ENCODE results near the gene HOPX. TPM values are rescaled to one million over a fixed set of nuclear protein-coding genes. Genes with fewer than 3 reads are reported as not detected.
"Not testable (repeated sequence)": the region's sequence is repeated elsewhere in the genome, so short reads cannot be mapped to it uniquely, and the experiment has no call there.

The HOPX gene
- total and polyA plus RNA-seq, 4 donors: 137 to 353 (median 325) TPM

DNA sequence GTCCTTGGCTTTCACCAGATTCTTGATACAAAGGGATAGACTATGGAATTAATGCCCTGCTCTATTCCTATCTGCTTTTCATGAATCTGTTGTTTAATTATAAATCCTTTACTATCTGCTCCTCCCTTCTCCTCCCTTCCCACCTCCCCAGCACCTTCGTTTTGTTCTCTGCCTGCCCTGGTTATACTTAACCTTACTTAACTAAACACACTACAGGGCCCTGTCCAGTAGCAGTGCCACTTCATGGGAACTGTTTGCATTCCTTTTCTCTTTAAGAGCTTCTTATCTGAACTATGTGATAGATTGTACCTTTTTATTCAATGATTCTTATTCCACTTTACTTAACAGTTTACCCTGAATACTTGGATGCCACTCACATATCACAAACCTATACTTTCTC, 830 bp downstream of the HOPX start:
- H3K36me3 ChIP-seq (ENCODE audit: control insufficient read depth, insufficient read depth, low read length): no peaks in the 10 kb centered on the region
- WGBS (ENCODE audit: insufficient coverage): 80% methylated on average over 1 of the region's 1 CpG

DNA sequence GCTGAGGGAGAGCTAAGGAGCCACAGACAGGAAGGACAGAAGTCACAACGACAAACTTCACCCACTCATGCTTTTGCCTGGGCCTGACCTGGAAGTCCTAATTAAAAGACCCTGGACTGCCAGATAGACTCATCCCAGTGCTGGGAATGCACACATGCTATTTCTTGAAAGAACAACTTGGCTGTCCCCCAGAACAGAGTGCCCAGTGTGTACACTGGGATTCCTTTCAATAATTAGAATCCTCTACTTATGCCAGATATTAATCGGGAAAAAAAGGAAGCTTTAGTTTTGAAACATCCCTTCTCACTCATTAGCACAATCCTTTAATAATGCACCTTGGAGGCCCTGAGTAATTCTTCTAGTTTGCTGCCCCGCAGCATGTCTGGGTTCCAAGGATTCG, 3.4 kb downstream of the HOPX start:
- peak overlapping the region; percentile 12 for H3K27ac ChIP-seq (ENCODE audit: low read depth, low read length)
- peak overlapping the region; percentile 0 for H3K4me3 ChIP-seq (ENCODE audit: low read depth, low read length)
- H3K36me3 ChIP-seq (ENCODE audit: control insufficient read depth, insufficient read depth, low read length): no peaks in the 10 kb centered on the region
- no peaks in the 10 kb centered on the region for H3K27me3 ChIP-seq (ENCODE audit: control insufficient read depth, insufficient read depth, low read length)
- peaks cover 13% of the 10 kb centered on the region for H3K4me1 ChIP-seq (ENCODE audit: control insufficient read depth, insufficient read depth, low read length)
- peak in 2 of 6 donors; percentile 61 to 63 for DNase-seq (ENCODE audit: low read depth in 4 of 6, low spot score in 6 of 6)
- 48% methylated on average over 3 of the region's 4 CpGs for WGBS (ENCODE audit: insufficient coverage)
- no peaks in the 10 kb centered on the region for H3K9me3 ChIP-seq (ENCODE audit: control insufficient read depth, insufficient read depth, low read length)

More for the DNA sequence above, 830 bp downstream of the HOPX start:
- DNase-seq (ENCODE audit: low read depth in 4 of 6, low spot score in 6 of 6): no peak
- Histone ChIP-seq H3K4me1 (ENCODE audit: control insufficient read depth, insufficient read depth, low read length) (peaks cover 12% of the 10 kb centered on the region), H3K27ac (ENCODE audit: low read depth, low read length) (peak overlapping the region; percentile 80), H3K27me3 (ENCODE audit: control insufficient read depth, insufficient read depth, low read length) (no peaks in the 10 kb centered on the region), H3K4me3 (ENCODE audit: low read depth, low read length) (peak overlapping the region; percentile 43), H3K9me3 (ENCODE audit: control insufficient read depth, insufficient read depth, low read length) (no peaks in the 10 kb centered on the region)

DNA sequence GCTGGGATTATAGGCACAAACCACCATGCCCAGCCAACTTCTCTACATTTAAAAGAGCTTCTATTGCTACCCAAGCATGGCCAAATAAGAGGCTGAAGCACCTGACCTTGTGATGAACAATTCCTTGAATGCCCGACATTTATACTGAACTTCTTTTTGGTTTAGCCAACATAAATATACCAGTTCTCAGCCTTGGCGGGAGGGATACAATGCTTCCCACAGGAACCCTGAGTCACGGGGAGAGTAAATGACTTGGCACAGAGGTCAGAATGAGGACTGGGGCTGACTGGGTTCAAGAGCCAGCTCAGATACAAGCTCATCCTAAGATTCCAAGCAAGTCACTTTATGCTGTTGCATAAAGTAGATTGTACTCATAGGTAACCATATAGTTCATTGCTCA, 6.1 kb downstream of the HOPX start:
- Histone ChIP-seq H3K36me3 (ENCODE audit: control insufficient read depth, insufficient read depth, low read length) (no peaks in the 10 kb centered on the region), H3K4me3 (ENCODE audit: low read depth, low read length) (no peak overlapping the region), H3K9me3 (ENCODE audit: control insufficient read depth, insufficient read depth, low read length) (no peaks in the 10 kb centered on the region), H3K27me3 (ENCODE audit: control insufficient read depth, insufficient read depth, low read length) (no peaks in the 10 kb centered on the region), H3K4me1 (ENCODE audit: control insufficient read depth, insufficient read depth, low read length) (peaks cover 12% of the 10 kb centered on the region), H3K27ac (ENCODE audit: low read depth, low read length) (peak overlapping the region; percentile 35)
- WGBS (ENCODE audit: insufficient coverage): 33% methylated on average over 1 of the region's 3 CpGs
- peak in 1 of 6 donors; percentile 26 for DNase-seq (ENCODE audit: low read depth in 4 of 6, low spot score in 6 of 6)

DNA sequence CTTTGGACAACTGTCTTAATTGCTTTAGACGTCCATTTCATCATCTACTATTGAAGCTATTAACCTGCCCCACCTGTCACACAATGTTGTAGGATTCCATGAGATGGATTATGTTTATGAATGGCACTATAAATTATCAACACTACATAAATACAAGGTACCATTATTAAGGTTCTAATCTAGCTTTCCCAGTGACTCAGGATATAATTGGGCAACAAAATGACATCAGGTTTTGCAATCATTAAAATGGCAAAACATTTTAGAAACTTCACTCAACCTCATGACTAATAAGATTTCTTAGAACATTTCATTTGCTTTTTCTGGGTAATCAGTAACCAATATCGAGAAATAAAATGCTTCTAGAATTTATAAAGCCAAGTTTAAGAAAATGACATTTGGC, 9.2 kb downstream of the HOPX start:
- peaks cover 8% of the 10 kb centered on the region for H3K4me1 ChIP-seq (ENCODE audit: control insufficient read depth, insufficient read depth, low read length)
- no peak overlapping the region for H3K27ac ChIP-seq (ENCODE audit: low read depth, low read length)
- H3K27me3 ChIP-seq (ENCODE audit: control insufficient read depth, insufficient read depth, low read length): no peaks in the 10 kb centered on the region
- H3K4me3 ChIP-seq (ENCODE audit: low read depth, low read length): no peak overlapping the region
- H3K9me3 ChIP-seq (ENCODE audit: control insufficient read depth, insufficient read depth, low read length): no peaks in the 10 kb centered on the region
- no CpG with 5 or more reads among the region's 2 CpGs for WGBS (ENCODE audit: insufficient coverage)
- no peak for DNase-seq (ENCODE audit: low read depth in 4 of 6, low spot score in 6 of 6)
- no peaks in the 10 kb centered on the region for H3K36me3 ChIP-seq (ENCODE audit: control insufficient read depth, insufficient read depth, low read length)

DNA sequence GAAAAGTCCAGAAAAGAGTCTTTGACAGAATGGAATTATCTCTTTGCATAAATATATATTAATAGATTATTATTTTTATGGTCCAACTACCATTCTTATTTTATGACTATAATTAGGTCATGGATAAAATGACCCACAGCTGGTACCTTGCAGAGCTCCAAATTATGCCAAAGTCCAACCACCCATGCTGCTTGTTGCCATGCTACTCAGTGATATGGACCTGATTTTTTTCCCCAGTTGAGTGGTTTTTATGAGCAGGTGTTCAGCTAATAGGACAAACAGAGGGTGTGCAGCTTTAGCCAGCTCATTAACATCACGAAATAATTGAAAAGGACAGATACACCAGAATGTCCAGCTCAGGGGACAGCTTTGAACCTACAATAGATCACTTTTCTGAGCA, 9.7 kb downstream of the HOPX start:
- DNase-seq (ENCODE audit: low read depth in 4 of 6, low spot score in 6 of 6): no peak
- Histone ChIP-seq H3K4me3 (ENCODE audit: low read depth, low read length) (no peak overlapping the region), H3K9me3 (ENCODE audit: control insufficient read depth, insufficient read depth, low read length) (no peaks in the 10 kb centered on the region), H3K27me3 (ENCODE audit: control insufficient read depth, insufficient read depth, low read length) (no peaks in the 10 kb centered on the region), H3K27ac (ENCODE audit: low read depth, low read length) (no peak overlapping the region), H3K36me3 (ENCODE audit: control insufficient read depth, insufficient read depth, low read length) (no peaks in the 10 kb centered on the region), H3K4me1 (ENCODE audit: control insufficient read depth, insufficient read depth, low read length) (peaks cover 4% of the 10 kb centered on the region)
- WGBS (ENCODE audit: insufficient coverage): 75% methylated on average over 1 of the region's 1 CpG

GRCh38 chr4:56668267-56668666, 12.8 kb downstream of the HOPX start:
- Histone ChIP-seq H3K27me3 (ENCODE audit: control insufficient read depth, insufficient read depth, low read length) (no peaks in the 10 kb centered on the region), H3K36me3 (ENCODE audit: control insufficient read depth, insufficient read depth, low read length) (peaks cover 5% of the 10 kb centered on the region), H3K27ac (ENCODE audit: low read depth, low read length) (no peak overlapping the region), H3K9me3 (ENCODE audit: control insufficient read depth, insufficient read depth, low read length) (no peaks in the 10 kb centered on the region), H3K4me1 (ENCODE audit: control insufficient read depth, insufficient read depth, low read length) (peaks cover 8% of the 10 kb centered on the region), H3K4me3 (ENCODE audit: low read depth, low read length) (no peak overlapping the region)
- 78% methylated on average over 2 of the region's 4 CpGs for WGBS (ENCODE audit: insufficient coverage)
- DNase-seq (ENCODE audit: low read depth in 4 of 6, low spot score in 6 of 6): peak in 1 of 6 donors; percentile 20

- H3K9me3 ChIP-seq (ENCODE audit: control insufficient read depth, insufficient read depth, low read length); DNase-seq (ENCODE audit: low read depth in 4 of 6, low spot score in 6 of 6); H3K27ac ChIP-seq (ENCODE audit: low read depth, low read length); H3K36me3 ChIP-seq (ENCODE audit: control insufficient read depth, insufficient read depth, low read length); H3K27me3 ChIP-seq (ENCODE audit: control insufficient read depth, insufficient read depth, low read length); H3K4me1 ChIP-seq (ENCODE audit: control insufficient read depth, insufficient read depth, low read length); H3K4me3 ChIP-seq (ENCODE audit: low read depth, low read length): not testable (repeated sequence)
- WGBS (ENCODE audit: insufficient coverage): no CpG with 5 or more reads among the region's 1 CpG
Observed at GRCh38 chr4:56667396-56667795, 13.7 kb downstream of the HOPX start.

GRCh38 chr4:56666279-56666678, 14.8 kb downstream of the HOPX start:
- WGBS (ENCODE audit: insufficient coverage): no CpG with 5 or more reads among the region's 2 CpGs
- Histone ChIP-seq H3K36me3 (ENCODE audit: control insufficient read depth, insufficient read depth, low read length) (peaks cover 5% of the 10 kb centered on the region), H3K4me1 (ENCODE audit: control insufficient read depth, insufficient read depth, low read length) (peaks cover 8% of the 10 kb centered on the region), H3K27me3 (ENCODE audit: control insufficient read depth, insufficient read depth, low read length) (no peaks in the 10 kb centered on the region), H3K4me3 (ENCODE audit: low read depth, low read length) (no peak overlapping the region), H3K9me3 (ENCODE audit: control insufficient read depth, insufficient read depth, low read length) (no peaks in the 10 kb centered on the region), H3K27ac (ENCODE audit: low read depth, low read length) (no peak overlapping the region)
- DNase-seq (ENCODE audit: low read depth in 4 of 6, low spot score in 6 of 6): no peak

- Histone ChIP-seq H3K4me1 (ENCODE audit: control insufficient read depth, insufficient read depth, low read length) (peaks cover 8% of the 10 kb centered on the region), H3K27me3 (ENCODE audit: control insufficient read depth, insufficient read depth, low read length) (no peaks in the 10 kb centered on the region), H3K9me3 (ENCODE audit: control insufficient read depth, insufficient read depth, low read length) (no peaks in the 10 kb centered on the region), H3K27ac (ENCODE audit: low read depth, low read length) (no peak overlapping the region), H3K4me3 (ENCODE audit: low read depth, low read length) (no peak overlapping the region), H3K36me3 (ENCODE audit: control insufficient read depth, insufficient read depth, low read length) (peaks cover 5% of the 10 kb centered on the region)
- no peak for DNase-seq (ENCODE audit: low read depth in 4 of 6, low spot score in 6 of 6)
- WGBS (ENCODE audit: insufficient coverage): 78% methylated on average over 3 of the region's 5 CpGs
Observed at GRCh38 chr4:56665781-56666180, 15.3 kb downstream of the HOPX start.

DNA sequence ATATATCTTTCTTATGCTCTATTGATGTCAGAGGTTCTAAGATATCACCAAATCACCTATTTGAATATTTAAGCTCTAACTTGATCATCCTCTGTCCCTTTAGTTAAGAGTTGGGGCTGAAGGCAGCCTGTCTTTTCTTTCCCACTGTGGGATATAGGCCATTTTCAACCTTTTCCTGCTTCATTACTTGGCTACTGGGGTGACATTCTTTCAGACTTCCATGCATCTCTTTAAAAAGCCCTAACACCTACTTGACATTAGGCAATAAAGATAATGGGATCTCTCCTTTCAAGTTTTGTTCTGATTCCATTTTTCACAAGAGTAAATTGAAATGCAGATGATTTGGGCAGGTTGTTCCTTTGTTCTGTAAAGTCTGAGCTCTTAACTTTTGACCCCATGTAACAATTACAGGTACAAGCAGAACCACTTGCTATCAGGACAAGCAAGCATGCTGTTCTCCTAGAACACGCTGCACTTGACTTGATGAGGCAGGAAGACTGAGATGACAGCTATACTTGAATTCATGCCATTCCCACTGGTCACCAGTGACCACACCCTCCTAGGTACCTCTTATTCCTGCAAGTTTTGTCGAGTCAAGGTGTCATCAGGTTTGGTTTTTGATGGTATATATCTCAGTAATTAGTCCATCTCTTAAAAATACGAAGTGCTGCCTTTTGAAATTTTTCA, 18.2 kb downstream of the HOPX start:
- Histone ChIP-seq H3K27ac (ENCODE audit: low read depth, low read length) (no peak overlapping the region), H3K4me1 (ENCODE audit: control insufficient read depth, insufficient read depth, low read length) (peaks cover 11% of the 10 kb centered on the region), H3K4me3 (ENCODE audit: low read depth, low read length) (no peak overlapping the region), H3K27me3 (ENCODE audit: control insufficient read depth, insufficient read depth, low read length) (no peaks in the 10 kb centered on the region), H3K9me3 (ENCODE audit: control insufficient read depth, insufficient read depth, low read length) (no peaks in the 10 kb centered on the region), H3K36me3 (ENCODE audit: control insufficient read depth, insufficient read depth, low read length) (peaks cover 5% of the 10 kb centered on the region)
- no peak for DNase-seq (ENCODE audit: low read depth in 4 of 6, low spot score in 6 of 6)
- WGBS (ENCODE audit: insufficient coverage): 100% methylated on average over 1 of the region's 3 CpGs
